HG02973 (cell line): ENCODE measurements around the gene ANKRD24.
"Not testable (repeated sequence)": the region's sequence is repeated elsewhere in the genome, so short reads cannot be mapped to it uniquely, and the experiment has no call there.

Experiments
- ATAC-seq: cut with Tn5 transposase; IDR thresholded peaks from one replicate; pipeline ENCODE4 v1.9.1; 2021; ENCODE audit warnings: moderate library complexity; ENCODE audit not compliant: unreplicated experiment

The ANKRD24 gene

DNA sequence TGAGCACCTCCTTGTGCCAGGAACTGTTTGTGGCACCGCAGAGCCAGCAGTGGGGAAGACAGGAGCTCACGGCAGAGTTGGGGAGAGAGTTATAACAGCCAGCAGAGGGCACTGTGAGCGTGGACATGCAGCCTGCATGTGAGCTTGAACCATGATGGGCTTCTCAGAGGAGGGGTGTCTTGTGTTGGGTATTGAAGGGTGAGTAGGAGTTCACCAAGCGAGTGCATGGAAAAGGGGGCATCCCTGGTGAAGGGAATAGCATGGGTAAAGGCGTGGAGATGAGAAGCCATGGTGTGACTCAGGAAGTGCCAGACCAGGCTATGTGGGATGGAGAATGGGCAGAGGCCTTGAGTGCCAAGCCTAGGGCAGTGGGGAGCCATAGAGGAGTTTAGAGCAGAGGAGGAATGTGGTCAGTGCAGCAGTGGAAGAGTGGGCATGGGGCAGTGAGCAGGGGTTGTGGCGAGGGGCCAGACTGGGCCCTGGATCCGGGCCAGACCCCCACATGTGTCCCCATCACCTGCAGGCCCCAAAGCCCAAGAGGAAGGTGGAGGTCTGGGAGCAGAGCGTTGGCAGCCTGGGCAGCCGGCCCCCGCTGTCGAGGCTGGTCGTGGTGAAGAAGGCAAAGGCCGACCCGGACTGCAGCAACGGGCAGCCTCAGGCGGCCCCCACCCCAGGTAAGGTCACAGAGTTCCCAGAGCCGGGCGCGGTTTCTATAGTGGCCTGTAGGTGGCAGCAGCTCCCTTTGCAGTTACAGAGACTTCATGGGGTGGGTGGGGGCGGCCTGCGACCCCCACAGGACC is 84.8 kb downstream of the ANKRD24 start:
- no peak for ATAC-seq

GRCh38 chr19:4267901-4268815 is 85.7 kb downstream of the ANKRD24 start:
- ATAC-seq: no peak

DNA sequence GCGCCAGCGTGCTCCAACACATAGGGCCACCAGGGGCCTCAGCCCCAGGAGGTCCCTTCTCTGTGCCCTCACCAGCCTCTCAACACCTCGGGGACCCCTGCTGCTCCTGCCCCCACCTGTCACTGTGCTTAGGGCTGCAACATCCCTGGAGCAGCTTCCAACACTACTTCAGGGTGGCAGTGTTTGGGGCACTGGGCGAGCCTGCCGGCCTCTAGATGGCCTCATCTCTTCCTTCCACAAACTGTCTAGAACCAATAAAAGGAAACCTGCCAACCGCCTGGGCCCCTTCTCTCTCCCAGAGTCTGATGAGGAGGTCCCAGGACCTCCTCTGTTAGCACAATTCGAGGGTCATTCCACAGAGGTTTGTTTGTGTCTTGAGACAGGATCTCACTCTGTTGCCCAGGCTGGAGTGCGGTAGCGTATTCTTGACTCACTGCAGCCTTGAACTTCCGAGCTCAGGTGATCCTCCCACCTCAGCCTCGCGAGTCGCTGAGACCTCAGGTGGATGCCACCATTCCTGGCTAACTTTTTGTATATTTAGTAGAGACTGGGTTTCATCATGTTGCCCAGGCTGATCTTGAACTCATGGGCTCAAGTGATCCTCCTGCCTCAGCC is 86.4 kb downstream of the ANKRD24 start:
- no peak for ATAC-seq

DNA sequence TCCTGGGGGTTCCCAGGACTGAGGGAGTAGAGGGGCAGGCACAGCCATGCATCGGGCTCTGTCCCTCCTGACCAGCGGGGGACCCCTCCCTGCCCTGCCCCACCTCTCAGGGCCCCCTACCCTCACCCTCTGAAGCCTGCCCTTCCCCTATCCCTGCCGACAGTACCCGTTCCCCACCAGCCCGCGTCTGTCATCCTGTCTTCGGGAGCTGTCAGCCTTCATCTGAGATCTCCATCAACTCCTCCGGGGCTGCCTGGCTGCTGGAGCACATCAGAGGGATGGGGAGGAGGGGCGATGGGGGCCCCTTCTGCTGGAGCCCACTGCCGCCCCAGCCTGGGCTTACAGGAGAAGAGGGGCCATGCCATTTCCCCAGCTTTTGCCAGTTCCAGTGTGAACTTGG is 90.4 kb downstream of the ANKRD24 start:
- ATAC-seq: no peak

GRCh38 chr19:4274321-4274686 is 91.8 kb downstream of the ANKRD24 start:
- ATAC-seq: not testable (repeated sequence)
